ENCODE measurements around the gene BMP7.

Gene BMP7

GRCh38 chr20:57262784-57263609 is 3.4 kb downstream of the BMP7 start:
- DNase-seq (ENCODE audit: low read depth): no peak
- TF ChIP-seq, protein P1, sequence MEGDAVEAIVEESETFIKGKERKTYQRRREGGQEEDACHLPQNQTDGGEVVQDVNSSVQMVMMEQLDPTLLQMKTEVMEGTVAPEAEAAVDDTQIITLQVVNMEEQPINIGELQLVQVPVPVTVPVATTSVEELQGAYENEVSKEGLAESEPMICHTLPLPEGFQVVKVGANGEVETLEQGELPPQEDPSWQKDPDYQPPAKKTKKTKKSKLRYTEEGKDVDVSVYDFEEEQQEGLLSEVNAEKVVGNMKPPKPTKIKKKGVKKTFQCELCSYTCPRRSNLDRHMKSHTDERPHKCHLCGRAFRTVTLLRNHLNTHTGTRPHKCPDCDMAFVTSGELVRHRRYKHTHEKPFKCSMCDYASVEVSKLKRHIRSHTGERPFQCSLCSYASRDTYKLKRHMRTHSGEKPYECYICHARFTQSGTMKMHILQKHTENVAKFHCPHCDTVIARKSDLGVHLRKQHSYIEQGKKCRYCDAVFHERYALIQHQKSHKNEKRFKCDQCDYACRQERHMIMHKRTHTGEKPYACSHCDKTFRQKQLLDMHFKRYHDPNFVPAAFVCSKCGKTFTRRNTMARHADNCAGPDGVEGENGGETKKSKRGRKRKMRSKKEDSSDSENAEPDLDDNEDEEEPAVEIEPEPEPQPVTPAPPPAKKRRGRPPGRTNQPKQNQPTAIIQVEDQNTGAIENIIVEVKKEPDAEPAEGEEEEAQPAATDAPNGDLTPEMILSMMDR (conservative IDR thresholded peaks at IDR 0.05; ENCODE audit: control insufficient read depth, insufficient read depth, low read depth, low read length): no peak
- H3K4me3 ChIP-seq (ENCODE audit: control insufficient read depth, low read depth, low read length): no peak overlapping the region

DNA sequence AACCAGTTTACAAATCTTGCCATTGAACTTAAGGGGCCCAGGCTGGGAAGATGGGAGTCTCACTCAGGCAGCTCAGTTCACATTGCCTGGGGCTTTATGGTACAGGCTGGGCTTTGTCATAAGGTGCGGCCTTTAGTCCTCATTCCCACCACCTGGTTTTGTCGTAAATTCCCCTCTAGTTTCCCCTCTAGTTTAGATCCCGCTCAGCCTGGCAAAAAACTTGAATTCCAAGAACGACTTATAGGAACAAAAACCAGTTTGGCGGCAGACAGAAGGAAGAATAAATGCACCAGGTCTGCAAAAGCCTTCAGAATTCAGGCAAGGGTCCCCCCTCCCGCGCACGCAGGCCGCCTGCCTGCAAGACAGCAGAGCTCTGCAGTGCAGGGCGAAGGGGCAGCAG is 4.1 kb downstream of the BMP7 start:
- no peak for DNase-seq (ENCODE audit: low read depth)
- no peak overlapping the region for H3K4me3 ChIP-seq (ENCODE audit: control insufficient read depth, low read depth, low read length)
- TF ChIP-seq, protein P1 (conservative IDR thresholded peaks at IDR 0.05; ENCODE audit: control insufficient read depth, insufficient read depth, low read depth, low read length): no peak

DNA sequence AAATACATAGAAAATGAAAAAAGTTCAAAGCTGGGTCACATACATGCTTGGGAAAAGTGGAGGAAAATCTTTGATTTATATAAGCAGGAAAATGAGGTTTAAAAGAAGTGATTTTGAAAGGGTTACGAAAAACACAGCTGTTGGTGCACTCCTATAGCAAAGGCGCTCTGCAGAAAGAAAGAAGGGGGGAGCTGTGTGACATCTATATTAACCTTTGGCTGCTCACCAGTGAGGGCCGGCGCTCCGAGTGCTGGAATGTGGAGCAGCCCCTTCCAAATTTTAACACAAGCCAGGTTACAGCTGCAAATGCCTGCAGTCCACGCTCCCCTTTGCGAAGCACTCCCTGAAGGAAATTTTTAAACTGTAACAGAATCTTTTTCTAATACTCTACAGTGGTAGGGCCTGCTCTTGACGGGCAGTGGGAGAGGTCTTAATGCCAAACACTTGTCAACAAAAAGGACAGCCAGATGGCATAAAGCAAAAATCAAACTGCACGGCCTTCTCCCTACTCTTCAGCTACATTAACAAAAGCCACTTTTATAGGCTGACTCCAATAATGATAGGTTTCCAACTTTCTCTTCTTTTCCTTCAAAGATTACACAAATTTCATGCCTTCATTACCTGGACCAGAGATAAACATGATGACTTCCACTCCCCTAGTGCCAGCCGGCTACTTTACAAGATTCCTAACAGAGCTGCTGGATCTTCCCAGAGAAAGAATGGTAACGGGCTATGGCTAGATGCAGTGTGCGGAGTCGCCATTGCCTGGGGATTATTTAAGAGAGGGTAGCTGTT is 4.8 kb downstream of the BMP7 start:
- H3K4me3 ChIP-seq (ENCODE audit: control insufficient read depth, low read depth, low read length): no peak overlapping the region
- TF ChIP-seq, protein P1 (conservative IDR thresholded peaks at IDR 0.05; ENCODE audit: control insufficient read depth, insufficient read depth, low read depth, low read length): no peak
- no peak for DNase-seq (ENCODE audit: low read depth)

DNA sequence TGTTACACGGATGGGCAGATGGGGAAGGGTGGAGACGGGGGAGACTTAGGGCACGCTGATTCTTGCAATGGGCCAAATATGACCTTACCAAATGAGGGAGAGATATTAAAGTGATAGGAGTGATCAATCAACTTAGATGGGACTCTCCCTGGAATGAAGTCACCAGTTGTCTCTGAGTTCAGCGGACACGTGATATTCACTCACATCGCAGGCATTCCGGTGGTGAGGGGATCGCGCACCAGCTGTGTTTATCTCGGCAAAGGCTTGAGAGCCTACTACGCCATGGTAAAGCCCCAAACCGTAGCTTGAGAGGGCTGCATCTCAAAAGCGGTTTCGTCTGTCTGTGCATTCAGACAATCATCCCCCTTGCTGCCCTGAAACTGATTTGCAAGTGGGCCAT is 5.5 kb downstream of the BMP7 start:
- no peak overlapping the region for H3K4me3 ChIP-seq (ENCODE audit: control insufficient read depth, low read depth, low read length)
- TF ChIP-seq, protein P1 (conservative IDR thresholded peaks at IDR 0.05; ENCODE audit: control insufficient read depth, insufficient read depth, low read depth, low read length): no peak
- DNase-seq (ENCODE audit: low read depth): no peak

DNA sequence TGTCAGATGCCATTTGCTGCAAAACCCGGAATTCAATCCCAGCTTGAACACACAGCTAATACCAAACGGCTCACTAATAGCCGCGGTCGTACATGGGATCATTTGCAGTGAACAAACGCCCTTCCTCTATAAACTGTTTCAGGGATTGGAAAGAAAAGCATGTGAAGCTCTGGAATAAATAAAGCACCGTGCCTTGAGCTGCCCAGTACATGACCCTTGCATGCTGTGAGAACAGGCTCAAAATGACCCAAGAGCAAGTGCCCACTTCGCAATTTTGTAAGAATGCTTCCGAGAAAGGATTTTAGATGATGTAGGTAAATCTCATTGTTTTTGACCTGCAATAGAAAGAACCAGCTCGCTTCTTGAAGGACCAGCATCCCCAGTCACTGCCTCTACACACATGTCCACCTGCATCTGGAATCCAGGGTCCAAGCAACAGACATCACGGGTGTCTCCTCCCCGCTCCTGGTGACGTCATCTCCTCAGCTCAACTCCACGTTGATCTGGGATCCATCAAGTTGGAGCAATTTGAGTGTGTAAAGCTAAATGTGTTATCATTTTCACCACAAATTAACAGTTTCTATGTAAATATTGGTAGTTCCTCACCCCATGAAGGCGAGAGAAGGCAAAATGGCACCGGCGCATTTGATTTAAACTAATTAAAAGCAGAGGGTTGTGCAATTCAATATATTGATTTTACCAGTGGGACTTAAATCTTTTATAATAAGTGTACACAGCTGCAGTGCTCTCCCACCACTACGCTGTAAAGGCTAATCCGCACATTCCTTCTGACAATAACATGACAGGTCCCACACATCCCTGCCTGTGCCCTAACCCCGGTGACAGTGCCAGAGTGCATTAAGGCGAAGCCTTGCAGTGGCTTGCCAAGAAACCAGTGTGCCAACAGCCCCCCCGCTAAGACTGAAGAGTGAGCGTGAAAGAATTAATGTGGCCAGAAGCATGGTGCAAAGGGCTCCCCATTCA is 6.2 kb downstream of the BMP7 start:
- DNase-seq (ENCODE audit: low read depth): no peak
- no peak overlapping the region for H3K4me3 ChIP-seq (ENCODE audit: control insufficient read depth, low read depth, low read length)
- TF ChIP-seq, protein P1 (conservative IDR thresholded peaks at IDR 0.05; ENCODE audit: control insufficient read depth, insufficient read depth, low read depth, low read length): no peak
